ENCODE results near the gene ABCA4.

ABCA4 gene

DNA sequence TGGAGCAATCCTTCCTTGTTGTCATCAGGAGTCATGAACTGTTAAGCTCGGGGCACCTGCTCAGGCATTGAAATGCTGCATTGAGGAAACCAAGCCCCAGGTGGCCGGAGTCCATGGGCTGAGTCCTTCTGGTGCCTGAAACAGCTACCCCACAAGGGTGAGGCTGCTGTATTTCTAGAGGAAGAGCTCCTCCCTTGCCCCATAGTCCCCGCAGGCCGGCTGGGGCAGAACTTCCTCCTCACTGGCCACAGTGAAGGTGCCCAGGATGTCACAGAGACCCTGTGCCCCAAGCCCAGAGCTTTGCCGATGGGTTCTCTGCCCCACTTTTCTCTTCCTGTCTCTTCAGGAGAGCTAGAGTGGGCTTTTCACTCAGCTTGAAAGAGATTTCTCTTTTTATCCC lies 130.9 kb downstream of the ABCA4 start:
- TF ChIP-seq, protein P1, sequence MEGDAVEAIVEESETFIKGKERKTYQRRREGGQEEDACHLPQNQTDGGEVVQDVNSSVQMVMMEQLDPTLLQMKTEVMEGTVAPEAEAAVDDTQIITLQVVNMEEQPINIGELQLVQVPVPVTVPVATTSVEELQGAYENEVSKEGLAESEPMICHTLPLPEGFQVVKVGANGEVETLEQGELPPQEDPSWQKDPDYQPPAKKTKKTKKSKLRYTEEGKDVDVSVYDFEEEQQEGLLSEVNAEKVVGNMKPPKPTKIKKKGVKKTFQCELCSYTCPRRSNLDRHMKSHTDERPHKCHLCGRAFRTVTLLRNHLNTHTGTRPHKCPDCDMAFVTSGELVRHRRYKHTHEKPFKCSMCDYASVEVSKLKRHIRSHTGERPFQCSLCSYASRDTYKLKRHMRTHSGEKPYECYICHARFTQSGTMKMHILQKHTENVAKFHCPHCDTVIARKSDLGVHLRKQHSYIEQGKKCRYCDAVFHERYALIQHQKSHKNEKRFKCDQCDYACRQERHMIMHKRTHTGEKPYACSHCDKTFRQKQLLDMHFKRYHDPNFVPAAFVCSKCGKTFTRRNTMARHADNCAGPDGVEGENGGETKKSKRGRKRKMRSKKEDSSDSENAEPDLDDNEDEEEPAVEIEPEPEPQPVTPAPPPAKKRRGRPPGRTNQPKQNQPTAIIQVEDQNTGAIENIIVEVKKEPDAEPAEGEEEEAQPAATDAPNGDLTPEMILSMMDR (IDR thresholded peaks at IDR 0.05; ENCODE audit: low read depth, low read length, missing control alignments), result no peak
- no peak overlapping the region for H3K27ac ChIP-seq
- H3K4me3 ChIP-seq (ENCODE audit: low read depth, low read length), result no peak overlapping the region
- no peak for DNase-seq
- H3K36me3 ChIP-seq (replicated peaks), result no peaks in the 10 kb centered on the region
- no peaks in the 10 kb centered on the region for H3K27me3 ChIP-seq (replicated peaks)
- in situ Hi-C loops (cut with HindIII; ENCODE audit: low pct_ligation_motif_present, low sequenced_read_pairs), result no loop called here

DNA sequence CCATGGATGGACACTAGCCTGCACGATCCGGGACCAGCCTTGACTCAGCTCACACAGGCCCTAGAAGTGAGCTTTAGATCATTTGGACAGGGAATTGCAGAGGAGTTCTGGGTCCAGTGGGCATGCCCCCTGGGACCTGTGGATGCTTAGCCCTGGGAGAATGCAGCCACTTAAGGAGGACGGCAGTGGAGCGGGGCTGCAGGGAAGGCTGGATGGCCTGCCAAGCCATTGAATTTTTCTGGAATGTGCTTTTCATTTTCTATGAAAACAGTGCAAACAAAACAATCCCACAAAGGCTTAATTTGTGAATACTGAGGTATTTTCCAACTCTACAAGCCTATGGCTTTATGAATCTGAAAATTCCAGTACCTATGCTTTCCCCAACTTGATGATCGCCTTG lies 131.3 kb downstream of the ABCA4 start:
- no peak for DNase-seq
- in situ Hi-C loops (cut with HindIII; ENCODE audit: low pct_ligation_motif_present, low sequenced_read_pairs), result no loop called here
- TF ChIP-seq, protein P1 (IDR thresholded peaks at IDR 0.05; ENCODE audit: low read depth, low read length, missing control alignments), result no peak
- H3K36me3 ChIP-seq (replicated peaks), result no peaks in the 10 kb centered on the region
- H3K27me3 ChIP-seq (replicated peaks), result no peaks in the 10 kb centered on the region
- no peak overlapping the region for H3K27ac ChIP-seq
- no peak overlapping the region for H3K4me3 ChIP-seq (ENCODE audit: low read depth, low read length)

DNA sequence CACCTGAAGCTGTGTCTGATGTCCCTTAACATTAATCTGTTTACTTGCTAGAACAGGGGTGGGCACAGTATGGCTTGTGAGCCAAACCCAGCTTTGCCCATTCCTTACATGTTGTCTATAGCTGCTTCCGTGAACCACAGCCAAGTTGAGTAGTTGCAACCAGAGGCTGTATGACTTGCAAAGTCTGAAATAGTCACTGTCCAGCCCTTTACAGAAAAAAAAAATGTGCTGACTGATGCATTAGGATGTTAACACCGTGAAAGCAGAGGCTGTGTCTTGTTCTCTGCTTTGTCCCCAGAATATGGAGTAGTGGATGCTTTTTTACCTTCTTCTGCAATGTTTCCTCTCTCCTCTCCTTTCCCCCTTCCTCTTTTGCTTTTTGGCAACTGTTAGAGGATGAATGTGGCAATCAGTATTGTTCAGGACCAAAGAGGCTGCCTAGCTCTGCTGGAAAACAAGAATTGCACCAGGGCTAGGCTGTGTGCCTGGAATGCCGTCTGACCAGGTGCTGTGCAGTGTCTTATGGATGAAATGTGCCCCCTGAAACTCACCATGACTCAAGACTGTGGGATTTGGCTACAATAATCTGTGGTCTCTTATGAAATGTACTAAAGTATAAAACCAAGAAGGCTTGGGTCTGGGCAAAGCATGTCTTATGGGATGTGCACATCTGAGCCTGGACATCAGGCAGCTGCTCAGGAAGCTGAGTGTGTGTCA lies 132.2 kb downstream of the ABCA4 start:
- Histone ChIP-seq H3K36me3 (replicated peaks) (no peaks in the 10 kb centered on the region), H3K4me3 (ENCODE audit: low read depth, low read length) (no peak overlapping the region), H3K27me3 (replicated peaks) (no peaks in the 10 kb centered on the region), H3K27ac (no peak overlapping the region)
- no peak for DNase-seq
- in situ Hi-C loops (cut with HindIII; ENCODE audit: low pct_ligation_motif_present, low sequenced_read_pairs), result no loop called here
- TF ChIP-seq, protein P1 (IDR thresholded peaks at IDR 0.05; ENCODE audit: low read depth, low read length, missing control alignments), result no peak

DNA sequence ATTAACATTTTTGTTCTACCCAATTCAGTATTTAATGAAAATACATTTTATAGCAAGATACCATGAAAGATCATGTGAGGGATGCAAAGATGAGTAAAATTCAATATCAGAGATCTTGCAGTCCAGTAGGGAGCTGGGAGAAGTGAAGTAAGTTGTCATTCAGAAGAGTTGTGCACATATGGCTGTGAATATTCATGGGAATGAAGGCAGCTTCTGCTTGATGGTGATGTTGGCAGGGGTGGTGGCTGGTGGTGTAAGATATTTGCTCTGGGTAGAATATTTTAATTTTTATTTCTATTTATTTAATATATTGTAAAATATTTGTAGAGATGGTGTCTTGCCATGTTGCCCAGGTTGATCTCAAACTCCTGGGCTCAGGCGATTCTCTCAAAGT lies 139.7 kb downstream of the ABCA4 start:
- Histone ChIP-seq H3K27me3 (replicated peaks) (no peaks in the 10 kb centered on the region), H3K27ac (no peak overlapping the region), H3K36me3 (replicated peaks) (no peaks in the 10 kb centered on the region), H3K4me3 (ENCODE audit: low read depth, low read length) (no peak overlapping the region)
- DNase-seq, result no peak
- in situ Hi-C loops (cut with HindIII; ENCODE audit: low pct_ligation_motif_present, low sequenced_read_pairs), result no loop called here
- TF ChIP-seq, protein P1 (IDR thresholded peaks at IDR 0.05; ENCODE audit: low read depth, low read length, missing control alignments), result no peak

DNA sequence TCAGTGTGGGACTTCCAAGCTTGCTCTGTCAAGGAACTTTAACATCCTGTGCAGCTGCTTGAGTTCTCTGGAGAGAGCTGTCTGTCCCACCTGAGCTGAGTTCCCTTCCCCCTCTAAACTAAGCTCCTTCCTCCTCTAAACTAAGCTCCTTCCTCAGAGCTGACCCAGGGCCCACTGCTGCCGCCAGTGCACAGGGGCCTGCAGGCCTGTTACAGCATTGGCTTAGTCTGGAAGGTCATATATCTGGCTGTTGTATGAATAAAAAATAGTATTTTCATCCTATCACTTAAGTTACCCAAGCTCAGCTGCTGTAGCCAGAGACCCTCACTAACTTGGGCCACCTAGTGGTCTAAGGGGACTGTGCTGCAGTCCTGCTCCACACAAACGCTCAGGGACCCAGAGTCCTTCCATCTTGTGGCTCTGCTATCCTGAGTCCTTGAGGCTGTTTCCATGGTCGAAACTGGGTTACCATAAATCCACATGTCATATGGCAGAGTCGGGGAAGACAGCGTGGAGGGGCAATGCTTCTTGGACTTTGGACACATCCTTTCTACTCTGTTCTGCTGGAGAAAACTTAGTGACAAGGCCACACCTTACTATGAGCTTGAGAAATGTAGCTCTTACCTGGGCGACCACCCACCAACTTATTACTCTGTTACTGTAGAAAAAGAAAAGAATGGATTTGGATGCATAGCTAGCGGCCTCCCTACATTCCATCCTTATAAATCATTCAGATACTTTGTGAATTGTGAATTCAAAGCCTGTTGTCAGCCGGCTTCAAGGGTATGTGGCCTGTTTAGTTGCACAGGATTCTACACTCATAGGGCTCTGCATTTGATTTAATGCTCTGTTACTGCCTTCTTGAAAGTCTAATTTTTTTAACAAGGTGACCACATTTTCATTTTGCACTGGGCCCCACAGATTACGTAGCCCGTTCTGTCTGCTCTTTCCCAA lies 140.4 kb downstream of the ABCA4 start:
- Histone ChIP-seq H3K27me3 (replicated peaks) (no peaks in the 10 kb centered on the region), H3K4me3 (ENCODE audit: low read depth, low read length) (no peak overlapping the region), H3K36me3 (replicated peaks) (no peaks in the 10 kb centered on the region), H3K27ac (no peak overlapping the region)
- in situ Hi-C loops (cut with HindIII; ENCODE audit: low pct_ligation_motif_present, low sequenced_read_pairs), result no loop called here
- DNase-seq, result no peak
- TF ChIP-seq, protein P1 (IDR thresholded peaks at IDR 0.05; ENCODE audit: low read depth, low read length, missing control alignments), result peak; percentile 73
